H1 (cell line): ENCODE measurements around the gene NDP. TPM values are rescaled to one million over a fixed set of nuclear protein-coding genes. Genes with fewer than 3 reads are reported as not detected.

Experiments used
- CHD7 ChIP-seq: fragments of 300-600 bp; sonication (generic); IDR thresholded peaks from 2 replicates; pipeline ENCODE4 v1.7.1; 2012; ENCODE audit warnings: low read length, moderate library complexity, mild to moderate bottlenecking, inconsistent platforms; ENCODE audit not compliant: insufficient replicate concordance
- CREB1 ChIP-seq: IDR thresholded peaks from 2 replicates; pipeline ENCODE4 v1.6.1; 2012; ENCODE audit warnings: inconsistent platforms
- CTBP2 ChIP-seq: IDR thresholded peaks from 2 replicates; pipeline ENCODE4 v1.7.0; 2011; ENCODE audit warnings: borderline replicate concordance, mild to moderate bottlenecking, moderate library complexity, mixed read lengths, low read length; ENCODE audit not compliant: insufficient read depth, insufficient read length
- EGR1 ChIP-seq: IDR thresholded peaks from 2 replicates; pipeline ENCODE4 v1.6.1; 2011; ENCODE audit warnings: low read depth, low read length, borderline replicate concordance
- GTF2F1 ChIP-seq: IDR thresholded peaks from 2 replicates; pipeline ENCODE4 v1.6.1; 2012; ENCODE audit warnings: low read depth, low read length, improper control_type of control experiment, borderline replicate concordance
- HDAC6 ChIP-seq: IDR thresholded peaks from one replicate; pipeline ENCODE4 v1.7.1; 2012; ENCODE audit warnings: low read depth, mild to moderate bottlenecking, inconsistent platforms, low read length, moderate library complexity
- MAX ChIP-seq: IDR thresholded peaks from 2 replicates; pipeline ENCODE4 v1.6.1; 2012; ENCODE audit warnings: inconsistent platforms
- POLR2AphosphoS5 ChIP-seq: IDR thresholded peaks from 2 replicates; pipeline ENCODE4 v1.6.1; 2011; ENCODE audit warnings: low read depth, low read length
- POU5F1 ChIP-seq: IDR thresholded peaks from 2 replicates; pipeline ENCODE4 v1.6.1; 2011; ENCODE audit warnings: low read depth, mild to moderate bottlenecking, low read length, moderate library complexity
- SAP30 ChIP-seq: fragments of 300-600 bp; sonication (generic); IDR thresholded peaks from 2 replicates; pipeline ENCODE4 v1.7.1; 2012; ENCODE audit warnings: low read length, moderate library complexity, mild to moderate bottlenecking, inconsistent platforms; ENCODE audit not compliant: insufficient read depth, insufficient replicate concordance
- SIN3A ChIP-seq, 2 experiments: IDR thresholded peaks in 1 of 2; conservative IDR thresholded peaks in 1 of 2; 2 replicates each; pipeline ENCODE4 v1.6.1; 2011 to 2012; ENCODE audit warnings: low read length in 2 of 2, improper control_type of control experiment in 1 of 2, low read depth in 1 of 2, mild to moderate bottlenecking in 1 of 2
- TAF7 ChIP-seq: optimal IDR thresholded peaks from 2 replicates; pipeline ENCODE3; 2011; ENCODE audit warnings: low read depth, mild to moderate bottlenecking, inconsistent platforms, low read length, moderate library complexity, borderline replicate concordance
- polyA plus RNA-seq, 7 experiments: library from polyadenylated mRNA; depleted of rRNA in 3 of 7; stranded (reverse) in 5 of 7; unstranded in 2 of 7; fragments of >200 nt in 5 of 7; fragments of 200-250 nt in 2 of 7; gene quantifications; 1 replicate in 5 of 7; 2 replicates in 1 of 7; 4 replicates in 1 of 7; pipeline versions ENCODE4 v1.2.1 to v1.2.3, GENCODE V29; 2011 to 2013; ENCODE audit warnings: missing spikeins in 2 of 7, mixed read lengths in 2 of 7
- total RNA-seq: library from RNA; stranded (reverse); fragmentation: NEBNext Ultra II Directional; extraction: Animal tissue kit (Norgen Biotek cat#: 25700); gene quantifications from 2 replicates; pipeline ENCODE4 v1.2.1, GENCODE V29; 2021

NDP gene
- total and polyA plus RNA-seq, 2 of the 8 experiments (the other 6 are each of a cell fraction or from before 2014, with no cell fraction given): 0.26 to 0.82 TPM

GRCh38 chrX:43986083-43986482, 12.9 kb upstream of the NDP start (continued):
- no peak for TF ChIP-seq CHD7
- no peak for TF ChIP-seq CREB1
- no peak for TF ChIP-seq TAF7
- TF ChIP-seq POLR2AphosphoS5: no peak
- TF ChIP-seq SAP30: no peak
- TF ChIP-seq MAX: no peak
- no peak for TF ChIP-seq CTBP2
- no peak for TF ChIP-seq GTF2F1
- TF ChIP-seq SIN3A (conservative IDR thresholded peaks at IDR 0.05 in 1 of 2, IDR thresholded peaks at IDR 0.05 in 1 of 2; ENCODE audit: low read depth in 1 of 2, low read length in 2 of 2): no peak
- no peak for TF ChIP-seq POU5F1
- no peak for TF ChIP-seq EGR1
- no peak for TF ChIP-seq HDAC6
